ENCODE data around the gene AFF4.

The AFF4 gene

DNA sequence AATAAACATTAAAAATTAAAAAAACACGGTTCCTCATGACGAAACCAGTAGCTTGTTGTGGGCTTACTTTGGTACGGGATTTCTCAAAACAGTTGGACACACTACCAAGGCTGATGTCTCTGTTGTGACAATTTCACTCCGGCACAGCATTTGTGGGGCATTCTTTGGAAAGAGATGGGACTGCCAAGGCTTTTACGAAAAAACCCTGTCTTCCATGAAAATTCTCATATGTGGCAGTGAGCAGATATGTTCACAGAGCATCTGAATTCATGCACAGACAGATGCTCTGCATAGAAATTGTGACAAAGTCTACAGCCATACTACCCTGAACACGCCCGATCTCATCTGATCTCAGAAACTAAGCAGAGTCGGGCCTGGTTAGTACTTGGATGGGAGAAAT lies 115.2 kb downstream of the AFF4 start:
- FAIRE-seq = no peak

- FAIRE-seq = no peak
Observed at GRCh38 chr5:132841305-132841704, 122.1 kb downstream of the AFF4 start.

- FAIRE-seq = no peak
Observed at GRCh38 chr5:132840896-132841295, 122.5 kb downstream of the AFF4 start.

GRCh38 chr5:132840313-132840712 lies 123.1 kb downstream of the AFF4 start:
- no peak for FAIRE-seq

- FAIRE-seq = no peak
Observed at GRCh38 chr5:132839426-132840301, 123.8 kb downstream of the AFF4 start.

- no peak for FAIRE-seq
Observed at GRCh38 chr5:132838516-132839282, 124.7 kb downstream of the AFF4 start.

- FAIRE-seq = no peak
Observed at GRCh38 chr5:132837868-132838267, 125.6 kb downstream of the AFF4 start.

GRCh38 chr5:132836852-132837251 lies 126.6 kb downstream of the AFF4 start:
- FAIRE-seq = no peak

DNA sequence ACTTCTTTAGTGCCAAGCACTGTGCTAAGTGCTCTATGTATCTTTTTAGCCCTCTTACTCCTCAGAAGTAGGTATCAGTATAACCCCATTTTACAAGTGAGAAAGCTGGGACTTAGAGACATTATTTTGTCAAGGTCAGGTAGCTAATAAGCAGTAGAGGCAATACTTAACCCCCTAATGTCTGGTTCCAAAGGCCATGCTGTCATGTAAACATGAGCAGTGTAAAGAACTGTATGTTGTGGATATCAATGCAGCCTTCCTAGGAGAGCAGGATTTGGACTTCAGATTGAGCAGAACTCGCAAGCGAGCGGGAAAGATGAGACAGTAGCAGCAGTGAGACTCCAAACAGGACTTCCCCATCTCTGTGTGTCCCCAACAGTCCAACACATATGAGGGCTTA lies 129.4 kb downstream of the AFF4 start:
- FAIRE-seq = no peak

- FAIRE-seq = no peak
Observed at GRCh38 chr5:132832612-132833011, 130.8 kb downstream of the AFF4 start.

- FAIRE-seq = no peak
Observed at GRCh38 chr5:132831095-132831860, 132.2 kb downstream of the AFF4 start.

DNA sequence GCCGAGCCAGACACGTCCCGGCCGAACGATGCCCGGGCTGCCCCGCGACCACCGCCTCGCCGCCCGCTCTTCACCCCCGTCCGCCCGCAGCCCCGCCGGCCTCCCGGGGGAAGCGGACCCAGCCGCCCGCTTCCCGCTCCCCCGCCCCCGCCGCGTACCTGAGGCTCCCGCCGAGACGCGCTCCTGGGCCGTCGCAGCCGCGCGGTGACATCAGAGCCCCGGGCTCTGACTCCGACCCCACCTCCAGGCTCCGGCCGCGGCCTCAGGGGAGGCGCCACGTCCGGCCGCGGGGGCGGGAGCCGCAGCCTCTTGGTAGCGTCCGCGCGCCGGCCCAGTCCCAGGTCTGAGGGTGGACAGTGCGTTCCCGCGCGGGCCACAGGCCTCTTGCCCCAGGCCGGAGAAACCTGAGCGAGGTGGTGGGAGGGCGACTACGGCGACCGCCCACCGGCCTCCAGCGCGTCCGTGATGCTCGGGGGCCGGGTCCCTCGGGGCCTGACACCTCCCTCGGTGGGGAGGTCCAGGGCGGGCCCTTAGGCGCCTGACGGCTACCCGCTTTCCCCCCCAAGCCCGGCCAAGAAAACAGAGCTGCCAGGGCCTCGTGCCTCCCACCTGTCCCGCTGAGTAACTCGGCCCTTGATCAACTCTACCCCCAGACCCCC lies 132.9 kb downstream of the AFF4 start, which contains the start of gene SHROOM1:
TSS of gene SHROOM1 (minus strand) at position 212 of the 659 bp plus-strand sequence. CDS start 4,507 bp downstream, outside the sequence.
- FAIRE-seq = no peak

- no peak for FAIRE-seq
Observed at GRCh38 chr5:132829742-132830435, 133.5 kb downstream of the AFF4 start.

DNA sequence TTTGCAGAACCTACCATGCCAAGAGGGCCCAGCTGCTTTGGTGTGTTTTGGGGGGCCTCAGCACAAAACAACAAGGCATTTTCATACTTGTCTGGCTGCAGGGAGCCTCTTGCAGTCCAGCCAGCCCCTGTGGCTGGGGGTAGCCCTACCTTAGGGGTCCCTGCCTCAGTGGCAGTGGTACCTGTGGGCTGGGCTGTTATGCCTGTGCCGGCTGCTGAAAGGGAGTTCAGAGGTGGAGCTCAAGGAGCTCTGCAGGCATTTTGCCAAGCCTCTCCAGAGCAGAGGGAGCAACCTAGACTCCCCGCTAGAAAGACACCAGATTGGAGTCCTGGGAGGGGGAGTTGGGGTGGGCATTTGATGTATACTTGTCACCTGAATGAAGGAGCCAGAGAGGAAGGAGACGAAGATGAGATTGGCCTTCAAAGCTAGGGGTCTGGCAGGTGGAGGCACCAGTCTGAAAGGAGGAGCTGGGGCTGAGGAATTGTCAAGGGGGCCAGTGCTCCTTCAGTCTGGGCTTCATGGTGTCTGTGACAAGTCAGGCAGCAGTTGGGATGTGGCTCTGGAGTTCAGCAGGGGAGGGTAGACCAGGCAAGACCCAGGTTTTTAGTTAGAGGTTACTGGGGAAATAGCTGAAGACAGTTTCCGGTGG lies 134.5 kb downstream of the AFF4 start:
- no peak for FAIRE-seq

DNA sequence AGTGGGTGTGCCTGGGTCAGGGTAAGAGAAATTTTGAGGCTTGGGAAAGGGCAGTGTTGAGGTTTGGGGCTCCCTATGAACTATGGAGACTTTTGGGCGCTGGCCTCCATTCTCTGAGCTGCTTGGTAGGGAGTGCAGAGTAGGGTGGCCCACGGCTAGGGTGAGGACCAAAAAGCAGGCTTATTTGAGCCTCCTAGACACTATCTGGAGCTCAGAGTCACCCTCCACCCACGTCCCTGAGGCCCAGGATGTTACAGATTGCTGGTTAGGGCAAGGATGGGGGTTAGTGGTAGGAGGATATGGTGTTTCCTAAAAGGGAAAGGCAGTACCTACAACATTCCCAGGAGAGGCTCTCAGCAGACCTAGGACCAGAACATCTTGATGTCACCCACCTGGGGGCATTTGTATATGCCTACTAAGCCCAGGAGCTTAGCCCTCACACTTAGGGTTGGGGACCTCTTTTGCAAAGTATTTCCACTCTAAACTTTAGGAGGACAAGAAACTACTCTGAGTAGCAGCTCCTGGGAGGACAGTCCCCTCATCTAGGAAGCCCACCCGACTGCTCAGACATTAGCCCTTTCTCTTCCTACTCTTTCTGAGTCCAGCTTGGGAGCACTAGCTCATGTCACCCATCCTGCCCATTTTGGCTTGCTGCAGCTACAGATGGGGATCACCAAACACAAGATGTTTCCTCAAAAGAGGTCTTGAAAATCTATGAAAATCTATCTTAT lies 135.3 kb downstream of the AFF4 start:
- no peak for FAIRE-seq

GRCh38 chr5:132826424-132827082 lies 136.9 kb downstream of the AFF4 start:
- no peak for FAIRE-seq

GRCh38 chr5:132825834-132826391 lies 137.5 kb downstream of the AFF4 start:
- FAIRE-seq = no peak
